BE2C (cell line): ENCODE measurements around the gene DET1.
"Not testable (repeated sequence)": the region's sequence is repeated elsewhere in the genome, so short reads cannot be mapped to it uniquely, and the experiment has no call there.

Source experiments
- DNase-seq: peaks from one replicate; pipeline ENCODE4 v3.0.0-alpha.2; 2020
- H3K27me3 ChIP-seq: fragments of 250-450 bp; sonication (Bioruptor Pico); 2 replicates; pipeline ENCODE4 v1.5.1; 2020; ENCODE audit warnings: mild to moderate bottlenecking
- H3K36me3 ChIP-seq: fragments of 250-450 bp; sonication (Bioruptor Pico); 2 replicates; pipeline ENCODE4 v1.5.1; 2020; ENCODE audit warnings: mild to moderate bottlenecking
- H3K4me1 ChIP-seq: fragments of 250-450 bp; sonication (Bioruptor Pico); 2 replicates; pipeline ENCODE4 v1.5.1; 2020
- H3K4me3 ChIP-seq: 2 replicates; pipeline ENCODE4 v1.5.1; 2011; ENCODE audit warnings: low read depth, low read length
- H3K9me3 ChIP-seq: fragments of 250-450 bp; sonication (Bioruptor Pico); 2 replicates; pipeline ENCODE4 v1.5.1; 2020
- TF ChIP-seq, protein P1 (sequence below): IDR thresholded peaks from 2 replicates; pipeline ENCODE4 v1.5.1; 2012; ENCODE audit warnings: mild to moderate bottlenecking, low read depth, low read length

DET1 gene

DNA sequence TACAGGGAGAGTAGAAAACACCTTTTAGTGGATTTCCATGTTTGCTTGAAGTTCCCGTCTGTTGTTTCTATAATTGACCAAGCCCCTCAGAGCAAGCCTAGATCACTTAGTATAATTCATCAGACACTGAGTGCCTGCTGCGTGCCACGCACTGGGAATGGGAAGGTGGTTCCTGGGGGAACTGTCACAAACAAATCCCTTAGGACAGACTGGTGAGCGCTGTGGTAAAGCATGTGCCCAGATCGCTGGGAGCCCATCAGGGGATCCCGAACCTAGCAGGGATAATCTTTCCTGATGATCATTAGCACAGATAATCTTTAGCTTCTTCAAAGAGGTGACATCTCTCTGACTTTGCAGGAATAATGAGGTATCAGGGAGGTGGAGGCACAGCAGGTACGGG, 69.4 kb downstream of the DET1 start:
- DNase-seq, result no peak
- Histone ChIP-seq H3K9me3 (no peaks in the 10 kb centered on the region), H3K36me3 (peaks cover 19% of the 10 kb centered on the region), H3K4me3 (no peak overlapping the region), H3K27me3 (no peaks in the 10 kb centered on the region), H3K4me1 (0 out of 2 replicates have a peak, but pooled peaks cover 3% of the 10 kb centered on the region)
- TF ChIP-seq, protein P1, sequence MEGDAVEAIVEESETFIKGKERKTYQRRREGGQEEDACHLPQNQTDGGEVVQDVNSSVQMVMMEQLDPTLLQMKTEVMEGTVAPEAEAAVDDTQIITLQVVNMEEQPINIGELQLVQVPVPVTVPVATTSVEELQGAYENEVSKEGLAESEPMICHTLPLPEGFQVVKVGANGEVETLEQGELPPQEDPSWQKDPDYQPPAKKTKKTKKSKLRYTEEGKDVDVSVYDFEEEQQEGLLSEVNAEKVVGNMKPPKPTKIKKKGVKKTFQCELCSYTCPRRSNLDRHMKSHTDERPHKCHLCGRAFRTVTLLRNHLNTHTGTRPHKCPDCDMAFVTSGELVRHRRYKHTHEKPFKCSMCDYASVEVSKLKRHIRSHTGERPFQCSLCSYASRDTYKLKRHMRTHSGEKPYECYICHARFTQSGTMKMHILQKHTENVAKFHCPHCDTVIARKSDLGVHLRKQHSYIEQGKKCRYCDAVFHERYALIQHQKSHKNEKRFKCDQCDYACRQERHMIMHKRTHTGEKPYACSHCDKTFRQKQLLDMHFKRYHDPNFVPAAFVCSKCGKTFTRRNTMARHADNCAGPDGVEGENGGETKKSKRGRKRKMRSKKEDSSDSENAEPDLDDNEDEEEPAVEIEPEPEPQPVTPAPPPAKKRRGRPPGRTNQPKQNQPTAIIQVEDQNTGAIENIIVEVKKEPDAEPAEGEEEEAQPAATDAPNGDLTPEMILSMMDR, result no peak

DNA sequence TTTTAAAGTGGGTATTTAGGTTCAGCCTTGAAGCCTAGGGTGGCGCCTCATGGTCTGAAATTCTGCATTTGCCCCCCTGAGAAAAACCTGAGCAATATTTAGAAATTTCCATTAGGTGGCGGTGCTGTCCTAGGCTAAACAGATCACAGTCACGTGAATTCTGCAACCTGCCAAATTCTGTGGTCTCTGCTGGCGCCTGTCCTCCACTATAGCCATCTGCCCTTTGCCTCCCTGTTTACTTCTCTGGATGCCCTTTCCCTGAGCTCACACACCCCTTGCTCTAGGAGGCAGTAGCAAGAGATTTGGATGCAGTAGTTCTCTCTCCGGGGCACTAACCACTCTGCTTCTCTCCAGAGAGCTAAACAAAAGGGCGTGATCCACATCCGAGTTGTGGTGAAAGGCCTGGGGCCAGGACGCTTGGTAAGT, 69.8 kb downstream of the DET1 start:
- peak; percentile 66 for DNase-seq
- H3K27me3 ChIP-seq, result no peaks in the 10 kb centered on the region
- peaks cover 19% of the 10 kb centered on the region for H3K36me3 ChIP-seq
- H3K4me3 ChIP-seq, result no peak overlapping the region; the same call in 1 of the 2 replicates
- H3K9me3 ChIP-seq, result no peaks in the 10 kb centered on the region
- H3K4me1 ChIP-seq, result 0 out of 2 replicates have a peak, but pooled peaks cover 3% of the 10 kb centered on the region
- TF ChIP-seq, protein P1, result peak; percentile 82

DNA sequence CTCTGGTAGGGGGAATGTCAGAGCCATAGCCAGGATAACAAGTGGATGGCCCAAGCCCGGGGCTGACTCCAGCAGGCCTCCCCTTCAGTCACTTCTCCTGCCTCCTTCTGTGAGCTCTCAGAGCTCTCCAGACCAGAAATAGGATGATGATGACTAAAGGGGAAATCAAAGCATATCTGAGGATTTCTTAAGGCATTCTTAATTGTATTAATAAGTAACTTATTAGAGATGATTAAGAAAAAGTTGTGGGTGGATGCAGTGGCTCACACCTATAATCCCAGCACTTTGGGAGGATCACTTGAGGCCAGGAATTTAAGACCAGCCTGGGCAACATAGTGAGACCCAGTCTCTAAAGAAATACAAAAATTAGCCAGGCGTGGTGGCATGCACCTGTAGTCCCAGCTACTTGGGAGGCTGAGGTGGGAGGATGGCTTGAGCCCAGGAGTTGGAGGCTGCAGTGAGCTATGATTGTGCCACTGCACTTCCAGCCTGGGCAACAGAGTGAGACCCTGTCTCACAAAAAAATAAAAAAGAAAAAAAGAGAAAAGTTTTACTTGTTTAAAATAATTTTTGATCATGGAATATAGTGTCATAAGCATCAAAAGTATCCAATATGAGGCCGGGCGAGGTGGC, 72.7 kb downstream of the DET1 start:
- H3K27me3 ChIP-seq, DNase-seq, H3K9me3 ChIP-seq, H3K4me3 ChIP-seq, H3K4me1 ChIP-seq: not testable (repeated sequence)
- peaks cover 19% of the 10 kb centered on the region for H3K36me3 ChIP-seq

DNA sequence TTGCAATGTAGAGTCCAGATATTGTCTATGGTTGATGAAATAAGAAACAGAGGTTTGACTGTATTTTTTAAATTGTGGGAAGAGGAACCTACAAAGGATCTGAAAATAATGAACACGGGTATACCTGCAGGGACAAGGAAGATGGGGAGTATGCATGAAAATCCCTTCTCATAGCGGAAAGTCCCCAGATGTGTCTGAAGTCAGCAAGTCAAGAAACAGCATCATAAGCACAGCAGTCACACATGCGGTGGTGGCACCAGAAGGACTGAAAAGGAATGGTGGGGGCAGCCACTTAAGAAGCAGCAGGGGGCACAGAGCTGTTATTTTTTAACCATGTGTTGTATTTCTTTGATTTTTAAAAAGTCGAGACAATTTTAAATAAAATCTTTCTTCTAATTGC, 74.3 kb downstream of the DET1 start:
- H3K9me3 ChIP-seq, result no peaks in the 10 kb centered on the region
- TF ChIP-seq, protein P1, result no peak
- no peak for DNase-seq
- peaks cover 8% of the 10 kb centered on the region for H3K36me3 ChIP-seq
- no peaks in the 10 kb centered on the region for H3K27me3 ChIP-seq
- H3K4me1 ChIP-seq, result 0 out of 2 replicates have a peak, but pooled peaks cover 3% of the 10 kb centered on the region
- no peak overlapping the region for H3K4me3 ChIP-seq

DNA sequence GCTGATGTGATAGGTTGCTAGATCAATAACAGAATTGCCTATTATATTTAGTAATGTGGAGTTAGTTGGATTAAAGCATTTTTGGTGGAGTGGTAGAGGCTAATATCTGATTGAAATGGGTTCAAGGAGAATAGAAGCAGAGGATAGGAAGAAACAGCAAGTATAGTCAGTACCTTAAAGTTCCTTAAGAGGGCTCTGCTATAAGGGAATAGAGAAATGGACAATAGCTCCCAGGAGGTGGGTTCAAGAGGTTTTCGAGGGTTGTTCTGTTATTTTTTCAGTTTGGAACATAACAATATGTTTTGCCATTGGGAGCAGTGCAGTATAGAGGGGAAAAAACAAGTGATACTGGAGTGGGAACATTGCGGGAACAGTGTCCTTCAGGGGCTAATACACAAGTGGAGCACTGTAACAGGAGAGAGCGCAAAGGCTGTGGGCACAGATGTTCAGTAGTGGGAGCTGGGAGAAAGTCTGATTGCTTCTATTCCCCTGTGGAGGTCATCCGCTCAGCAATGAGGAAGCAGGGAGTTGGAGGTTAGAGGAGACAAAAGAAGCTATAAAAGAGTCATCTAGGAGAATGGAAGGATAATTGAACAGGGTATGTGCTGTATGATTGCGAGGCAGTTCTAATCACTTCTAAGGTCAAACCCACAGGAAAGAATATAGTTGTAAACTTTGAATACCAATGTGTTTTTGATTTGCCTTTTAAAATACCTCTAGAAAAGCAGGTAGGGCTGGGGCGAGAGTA, 75.7 kb downstream of the DET1 start:
- Histone ChIP-seq H3K27me3 (no peaks in the 10 kb centered on the region), H3K4me3 (no peak overlapping the region), H3K9me3 (no peaks in the 10 kb centered on the region), H3K4me1 (no peaks in the 10 kb centered on the region), H3K36me3 (peaks cover 4% of the 10 kb centered on the region)
- DNase-seq, result no peak
- TF ChIP-seq, protein P1, result no peak

DNA sequence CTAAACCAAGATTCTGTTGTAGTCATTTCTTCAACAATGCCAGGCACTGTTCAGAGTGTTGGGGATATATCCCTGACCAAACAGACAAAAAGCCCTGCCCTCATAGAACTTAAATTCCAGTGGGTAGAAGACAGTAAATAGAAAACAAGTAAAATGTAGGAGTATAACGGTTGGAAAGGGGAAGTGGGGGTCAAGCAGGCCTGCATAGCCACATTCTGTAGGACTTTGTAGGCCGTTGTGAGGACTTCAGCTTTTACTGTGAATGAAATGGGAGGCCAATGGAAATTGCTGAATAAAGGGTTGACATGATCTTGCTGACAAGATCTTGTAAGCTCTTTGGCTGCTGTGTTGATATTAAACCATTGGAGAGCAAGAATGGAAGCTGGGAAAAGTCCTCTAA, 77.2 kb downstream of the DET1 start:
- Histone ChIP-seq H3K4me3 (no peak overlapping the region), H3K9me3 (no peaks in the 10 kb centered on the region), H3K4me1 (no peaks in the 10 kb centered on the region), H3K27me3 (no peaks in the 10 kb centered on the region), H3K36me3 (peaks cover 9% of the 10 kb centered on the region)
- no peak for DNase-seq
- TF ChIP-seq, protein P1, result no peak

DNA sequence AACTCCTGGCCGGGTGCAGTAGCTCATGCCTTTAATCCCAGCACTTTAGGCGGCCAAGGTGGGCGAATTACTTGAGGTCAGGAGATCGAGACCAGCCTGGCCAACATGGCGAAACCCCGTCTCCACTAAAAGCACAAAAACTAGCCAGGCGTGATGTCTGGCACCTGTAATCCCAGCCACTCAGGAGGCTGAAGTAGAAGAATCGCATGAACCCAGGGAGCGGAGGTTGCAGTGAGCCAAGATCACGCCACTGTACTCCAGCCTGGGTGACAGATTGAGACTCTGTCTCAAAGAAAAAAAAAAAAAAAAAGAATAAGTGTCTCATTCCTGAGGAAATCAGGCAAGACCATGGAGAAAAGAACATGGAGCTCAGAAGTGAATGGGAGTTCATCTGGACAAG, 77.8 kb downstream of the DET1 start:
- not testable (repeated sequence) for H3K27me3 ChIP-seq, H3K9me3 ChIP-seq, H3K4me1 ChIP-seq, DNase-seq, H3K36me3 ChIP-seq
- H3K4me3 ChIP-seq, result peak overlapping the region; percentile 81; the same call in 1 of the 2 replicates
